SU-DHL-6 (cell line): Measurements from ENCODE around the gene ADAM12.

Source experiments
- CTCF ChIP-seq: fragments of 200-600 bp; sonication (generic); IDR thresholded peaks from one replicate; pipeline ENCODE4 v1.5.1; 2017; ENCODE audit warnings: antibody characterized with exemption, mild to moderate bottlenecking, low read length, moderate library complexity; ENCODE audit not compliant: insufficient read depth, poor library complexity, severe bottlenecking
- EZH2phosphoT487 ChIP-seq: fragments of 200-600 bp; sonication (generic), shearing (Covaris generic); conservative IDR thresholded peaks from 2 replicates; pipeline ENCODE4 v1.6.1; 2018; ENCODE audit warnings: mild to moderate bottlenecking, antibody characterized with exemption, low read length, moderate library complexity, mixed read lengths

- no peak for TF ChIP-seq CTCF
- no peak for TF ChIP-seq EZH2phosphoT487
Observed at GRCh38 chr10:126350216-126350992, 37.9 kb downstream of the ADAM12 start.
